K562 (cell line): ENCODE measurements around the gene NPFF. TPM values are rescaled to one million over a fixed set of nuclear protein-coding genes. Genes with fewer than 3 reads are reported as not detected.

Experiments
- BRD4 ChIP-seq: fragments of 200-600 bp; sonication (generic); IDR thresholded peaks from 2 replicates; pipeline ENCODE4 v1.6.1; 2017; ENCODE audit warnings: inconsistent platforms
- CHAMP1 ChIP-seq: fragments of 450-650 bp; IDR thresholded peaks from 2 replicates; pipeline ENCODE4 v1.6.1; 2016; ENCODE audit warnings: mild to moderate bottlenecking
- DEAF1 ChIP-seq: fragments of 450-650 bp; formaldehyde crosslinking; IDR thresholded peaks from 2 replicates; pipeline ENCODE4 v1.4.0; 2020; ENCODE audit warnings: mild to moderate bottlenecking, moderate library complexity
- EHMT2 ChIP-seq: fragments of 450-650 bp; IDR thresholded peaks from 2 replicates; pipeline ENCODE4 v1.6.1; 2018; ENCODE audit warnings: antibody characterized with exemption
- MAFF ChIP-seq: IDR thresholded peaks from 2 replicates; pipeline ENCODE4 v1.6.1; 2012; ENCODE audit warnings: low read length, improper control_type of control experiment
- PHF8 ChIP-seq: fragments of 200-600 bp; sonication (generic); IDR thresholded peaks from 2 replicates; pipeline ENCODE4 v1.6.1; 2012; ENCODE audit warnings: mixed run types, mild to moderate bottlenecking, inconsistent platforms, low read length, moderate library complexity, borderline replicate concordance
- PTRF ChIP-seq: fragments of 450-650 bp; IDR thresholded peaks from 2 replicates; pipeline ENCODE4 v1.6.1; 2016; ENCODE audit warnings: mild to moderate bottlenecking, missing genetic modification characterization, missing compliant biosample characterization
- STAG1 ChIP-seq: sonication (generic); formaldehyde crosslinking; IDR thresholded peaks from 2 replicates; pipeline ENCODE4 v1.5.0; 2020; ENCODE audit warnings: missing genetic modification reagents, borderline replicate concordance
- STAT5A ChIP-seq: IDR thresholded peaks from 2 replicates; pipeline ENCODE4 v1.6.1; 2012; ENCODE audit warnings: low read length, inconsistent platforms, borderline replicate concordance
- YY1 ChIP-seq, 3 experiments: IDR thresholded peaks; 2 replicates each; pipeline ENCODE4 v1.6.1; 2011; ENCODE audit warnings: low read length in 2 of 3, mild to moderate bottlenecking in 2 of 3, moderate library complexity in 2 of 3, borderline replicate concordance in 1 of 3, control low read depth in 1 of 3, low read depth in 1 of 3; ENCODE audit not compliant: insufficient read depth in 3 of 3, insufficient replicate concordance in 2 of 3, control insufficient read depth in 1 of 3, insufficient read length in 1 of 3; ENCODE audit errors: extremely low read depth in 1 of 3
- ZFP36 ChIP-seq: fragments of 150-350 bp; IDR thresholded peaks from 2 replicates; pipeline ENCODE4 v1.6.1; 2018; ENCODE audit warnings: low read length, low read depth; ENCODE audit not compliant: partially characterized antibody
- ZFX ChIP-seq: sonication (generic); formaldehyde crosslinking; IDR thresholded peaks from 2 replicates; pipeline ENCODE4 v1.8.0; 2022; ENCODE audit warnings: mild to moderate bottlenecking, missing genetic modification reagents, moderate library complexity
- ZNF224 ChIP-seq: sonication (generic); formaldehyde crosslinking; IDR thresholded peaks from 2 replicates; pipeline ENCODE4 v1.8.0; 2022; ENCODE audit warnings: mild to moderate bottlenecking, missing genetic modification reagents
- ZNF407 ChIP-seq: fragments of 450-650 bp; IDR thresholded peaks from 2 replicates; pipeline ENCODE4 v1.6.1; 2016; ENCODE audit warnings: low read depth
- polyA plus RNA-seq, 8 experiments: library from polyadenylated mRNA; depleted of rRNA in 4 of 8; stranded (reverse) in 5 of 8; unstranded in 3 of 8; fragments of >200 nt; fragmentation: Nextera tagmentation in 2 of 8; fragmentation: Illumina TruSeq in 1 of 8; extraction: Ambion mirVana in 2 of 8; extraction: Trizol in 1 of 8; gene quantifications; 2 replicates each; pipeline versions ENCODE4 v1.2.1 to v1.2.3, GENCODE V29; 2011 to 2014; ENCODE audit warnings: inconsistent platforms in 1 of 8, missing spikeins in 1 of 8
- total RNA-seq, 7 experiments: library from RNA; depleted of rRNA in 6 of 7; stranded (reverse); fragments of >200 nt in 6 of 7; fragmentation: Illumina TruSeq in 2 of 7; extraction: Trizol in 2 of 7; gene quantifications; 2 replicates each; pipeline versions ENCODE4 v1.2.1 to v1.2.3, GENCODE V29; 2011 to 2021; ENCODE audit warnings: low replicate concordance in 1 of 7

The NPFF gene
- total and polyA plus RNA-seq, 9 of the 15 experiments (the other 6 are each of a cell fraction or from before 2014, with no cell fraction given) = 0.15 to 1.2 (median 0.55) TPM; not detected in 6

GRCh38 chr12:53508534-53509170, 1.4 kb upstream of the NPFF start (continued):
- TF ChIP-seq YY1 (IDR thresholded peaks at IDR 0.05; ENCODE audit: borderline replicate concordance in 1 of 3, control insufficient read depth in 1 of 3, extremely low read depth in 1 of 3, insufficient read depth in 3 of 3, insufficient read length in 1 of 3, insufficient replicate concordance in 2 of 3, low read depth in 1 of 3, low read length in 2 of 3) = peak in 2 of 3 experiments; percentile 82 to 88
- TF ChIP-seq MAFF = 0 out of 2 replicates have a peak, but pooled peaks have one; percentile 12
- TF ChIP-seq ZFP36 = peak; percentile 36
- TF ChIP-seq DEAF1 (CRISPR knock-in tag) = peak; percentile 89
- no peak for TF ChIP-seq STAT5A
- TF ChIP-seq STAG1 (CRISPR knock-in tag) = peak; percentile 97
- no peak for TF ChIP-seq CHAMP1
- TF ChIP-seq PTRF = no peak
- no peak for TF ChIP-seq ZNF224 (CRISPR knock-in tag)
- TF ChIP-seq BRD4 = no peak
- no peak for TF ChIP-seq ZFX
- no peak for TF ChIP-seq ZNF407
- TF ChIP-seq EHMT2 = no peak
- TF ChIP-seq PHF8 = no peak
